ENCODE results near the gene TMEM238L. TPM values are rescaled to one million over a fixed set of nuclear protein-coding genes. Genes with fewer than 3 reads are reported as not detected.

TMEM238L gene
- total and polyA plus RNA-seq, 2 of the 8 experiments (the other 6 are each of a cell fraction or from before 2014, with no cell fraction given): not detected

DNA sequence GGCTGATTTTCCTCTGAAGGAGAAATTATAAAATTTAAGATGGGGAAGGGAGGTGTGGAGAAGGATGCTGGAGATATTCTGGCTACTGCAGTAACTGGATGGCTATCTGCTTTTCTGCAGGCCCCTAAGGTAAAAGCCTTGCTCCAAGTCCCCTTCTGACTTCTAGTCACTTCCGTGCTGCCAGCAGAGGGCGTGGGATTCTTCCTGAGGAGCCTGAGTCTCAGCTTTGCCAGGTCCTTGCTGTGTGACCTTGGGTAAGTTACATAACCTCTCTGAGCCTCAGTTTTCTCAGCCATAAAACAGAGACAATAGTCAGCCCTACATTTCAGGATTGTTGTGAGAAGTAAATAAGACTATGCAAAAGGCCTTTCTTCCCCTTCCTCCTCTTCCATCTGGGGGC is 49.8 kb downstream of the TMEM238L start (continued):
- TF ChIP-seq TCF12 (IDR thresholded peaks at IDR 0.05; ENCODE audit: low read depth, low read length) (no peak), SP1 (IDR thresholded peaks at IDR 0.05; ENCODE audit: low read depth, low read length) (0 out of 2 replicates have a peak, but pooled peaks have one; percentile 23), KDM4A (IDR thresholded peaks at IDR 0.05; ENCODE audit: low read depth, low read length, severe bottlenecking) (no peak), KDM5A (IDR thresholded peaks at IDR 0.05; ENCODE audit: low read length) (no peak), JUND (IDR thresholded peaks at IDR 0.05; ENCODE audit: low read length) (no peak), ZNF274 (IDR thresholded peaks at IDR 0.05; ENCODE audit: borderline replicate concordance, extremely low read depth, low read length) (no peak), BACH1 (IDR thresholded peaks at IDR 0.05; ENCODE audit: low read length) (no peak), GTF2F1 (IDR thresholded peaks at IDR 0.05; ENCODE audit: borderline replicate concordance, low read depth, low read length) (no peak), KDM1A (IDR thresholded peaks at IDR 0.05; ENCODE audit: borderline replicate concordance, low read length) (peak; percentile 98), CREB1 (IDR thresholded peaks at IDR 0.05) (no peak), EP300 (IDR thresholded peaks at IDR 0.05; ENCODE audit: borderline replicate concordance in 1 of 2, low read depth in 2 of 2, low read length in 2 of 2) (no peak), FOSL1 (IDR thresholded peaks at IDR 0.05; ENCODE audit: insufficient read depth, low read depth, low read length) (no peak)
- TF ChIP-seq, protein P1, sequence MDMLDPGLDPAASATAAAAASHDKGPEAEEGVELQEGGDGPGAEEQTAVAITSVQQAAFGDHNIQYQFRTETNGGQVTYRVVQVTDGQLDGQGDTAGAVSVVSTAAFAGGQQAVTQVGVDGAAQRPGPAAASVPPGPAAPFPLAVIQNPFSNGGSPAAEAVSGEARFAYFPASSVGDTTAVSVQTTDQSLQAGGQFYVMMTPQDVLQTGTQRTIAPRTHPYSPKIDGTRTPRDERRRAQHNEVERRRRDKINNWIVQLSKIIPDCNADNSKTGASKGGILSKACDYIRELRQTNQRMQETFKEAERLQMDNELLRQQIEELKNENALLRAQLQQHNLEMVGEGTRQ (IDR thresholded peaks at IDR 0.05; ENCODE audit: low read length): no peak
- TF ChIP-seq, protein P2, sequence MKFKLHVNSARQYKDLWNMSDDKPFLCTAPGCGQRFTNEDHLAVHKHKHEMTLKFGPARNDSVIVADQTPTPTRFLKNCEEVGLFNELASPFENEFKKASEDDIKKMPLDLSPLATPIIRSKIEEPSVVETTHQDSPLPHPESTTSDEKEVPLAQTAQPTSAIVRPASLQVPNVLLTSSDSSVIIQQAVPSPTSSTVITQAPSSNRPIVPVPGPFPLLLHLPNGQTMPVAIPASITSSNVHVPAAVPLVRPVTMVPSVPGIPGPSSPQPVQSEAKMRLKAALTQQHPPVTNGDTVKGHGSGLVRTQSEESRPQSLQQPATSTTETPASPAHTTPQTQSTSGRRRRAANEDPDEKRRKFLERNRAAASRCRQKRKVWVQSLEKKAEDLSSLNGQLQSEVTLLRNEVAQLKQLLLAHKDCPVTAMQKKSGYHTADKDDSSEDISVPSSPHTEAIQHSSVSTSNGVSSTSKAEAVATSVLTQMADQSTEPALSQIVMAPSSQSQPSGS (IDR thresholded peaks at IDR 0.05; ENCODE audit: low read length): no peak
